Endothelial cell of umbilical vein (primary cell): ENCODE measurements around the gene BMPER. TPM values are rescaled to one million over a fixed set of nuclear protein-coding genes. Genes with fewer than 3 reads are reported as not detected.

Experiments
- BruUV-seq: library from RNA; stranded (reverse); fragments of 400-500 nt; replicated peaks from 2 replicates; lab custom pipeline; 2021; lab: Mats Ljungman, UMichigan
- CTCF ChIA-PET: fragments of 300-600, 350-600 bp; sonication (Branson Sonifier 250); formaldehyde crosslinking; loops from one replicate; lab custom pipeline; 2021; ENCODE audit warnings: antibody characterized with exemption, inconsistent platforms; lab: Charles Lee
- POLR2A ChIA-PET: fragments of 300-600, 350-600 bp; sonication (Branson Sonifier 250); formaldehyde crosslinking; loops from one replicate; lab custom pipeline; 2021; ENCODE audit warnings: antibody characterized with exemption, inconsistent platforms; lab: Charles Lee
- DNase-seq: peaks from one replicate; pipeline ENCODE4 v3.0.0-alpha.2; 2011; ENCODE audit warnings: low read depth, low spot score
- FAIRE-seq: peaks from 2 replicates; lab custom pipeline; 2011; peaks lifted over from hg19 to GRCh38; lab: Jason Lieb, UNC
- H2AFZ ChIP-seq: 2 replicates; pipeline ENCODE4 v1.6.0; 2012; ENCODE audit warnings: low read depth, low read length, control low read depth, inconsistent platforms
- H3K27ac ChIP-seq: 2 replicates; pipeline ENCODE4 v1.5.1; 2011; ENCODE audit warnings: low read depth, mild to moderate bottlenecking, control low read depth, low read length, moderate library complexity; ENCODE audit not compliant: insufficient read depth
- H3K27me3 ChIP-seq, 2 experiments: 2 replicates each; pipeline versions ENCODE4 v1.6.0 to v1.6.1; 2011; ENCODE audit warnings: low read length in 2 of 2, mixed read lengths in 1 of 2; ENCODE audit not compliant: control insufficient read depth in 2 of 2, insufficient read depth in 2 of 2
- H3K36me3 ChIP-seq, 2 experiments: 2 replicates in 1 of 2; 3 replicates in 1 of 2; pipeline ENCODE4 v1.5.1; 2011; ENCODE audit warnings: low read length in 2 of 2, mild to moderate bottlenecking in 1 of 2, moderate library complexity in 1 of 2; ENCODE audit not compliant: control insufficient read depth in 2 of 2, insufficient read depth in 2 of 2; ENCODE audit errors: extremely low read depth in 1 of 2
- H3K4me1 ChIP-seq: 3 replicates; pipeline ENCODE4 v1.5.1; 2011; ENCODE audit warnings: mild to moderate bottlenecking, low read length; ENCODE audit not compliant: control insufficient read depth, insufficient read depth; ENCODE audit errors: extremely low read depth
- H3K4me2 ChIP-seq: 2 replicates; pipeline ENCODE4 v1.6.1; 2011; ENCODE audit warnings: low read length, control low read depth, mixed read lengths; ENCODE audit not compliant: insufficient read depth
- H3K4me3 ChIP-seq, 3 experiments: fragments of 200-600 bp in 1 of 3; sonication (generic), shearing (Covaris generic) in 1 of 3; replicated peaks in 1 of 3; 2 replicates each; pipeline ENCODE4 v1.5.1; 2011 to 2016; ENCODE audit warnings: control low read depth in 3 of 3, low read length in 3 of 3, mild to moderate bottlenecking in 2 of 3, inconsistent platforms in 1 of 3, low read depth in 1 of 3, moderate library complexity in 1 of 3; ENCODE audit not compliant: insufficient read depth in 1 of 3
- H3K79me2 ChIP-seq: 2 replicates; pipeline ENCODE4 v1.6.0; 2012; ENCODE audit warnings: low read length, inconsistent platforms; ENCODE audit not compliant: control insufficient read depth, insufficient read depth
- H3K9ac ChIP-seq: replicated peaks from 2 replicates; pipeline ENCODE3; 2011; ENCODE audit warnings: low read length, control low read depth; ENCODE audit not compliant: insufficient read depth; ENCODE audit errors: extremely low read depth
- H3K9me1 ChIP-seq: replicated peaks from 3 replicates; pipeline ENCODE4 v1.6.0; 2011; ENCODE audit warnings: mild to moderate bottlenecking, low read length; ENCODE audit not compliant: control insufficient read depth, insufficient read depth; ENCODE audit errors: extremely low read depth
- H3K9me3 ChIP-seq: replicated peaks from 2 replicates; pipeline ENCODE4 v1.5.1; 2012; ENCODE audit warnings: low read length, inconsistent platforms; ENCODE audit not compliant: control insufficient read depth, insufficient read depth
- H4K20me1 ChIP-seq: replicated peaks from 2 replicates; pipeline ENCODE3; 2011; ENCODE audit warnings: mild to moderate bottlenecking, low read length; ENCODE audit not compliant: control insufficient read depth, insufficient read depth; ENCODE audit errors: extremely low read depth
- EZH2 ChIP-seq: IDR thresholded peaks from 2 replicates; pipeline ENCODE4 v1.6.1; 2012; ENCODE audit warnings: borderline replicate concordance, low read depth, mild to moderate bottlenecking, moderate library complexity, low read length, inconsistent platforms; ENCODE audit not compliant: severe bottlenecking
- FOS ChIP-seq: IDR thresholded peaks from 2 replicates; pipeline ENCODE4 v1.6.1; 2011; ENCODE audit warnings: mild to moderate bottlenecking, low read length, moderate library complexity, borderline replicate concordance; ENCODE audit not compliant: insufficient read depth
- GATA2 ChIP-seq: IDR thresholded peaks from 2 replicates; pipeline ENCODE4 v1.7.0; 2011; ENCODE audit warnings: low read depth, mild to moderate bottlenecking, moderate library complexity, mixed read lengths, low read length; ENCODE audit not compliant: insufficient read length, insufficient read depth
- JUN ChIP-seq: IDR thresholded peaks from 2 replicates; pipeline ENCODE4 v1.6.1; 2011; ENCODE audit warnings: borderline replicate concordance, low read depth; ENCODE audit not compliant: insufficient read length, insufficient read depth
- MYC ChIP-seq: IDR thresholded peaks from one replicate; pipeline ENCODE4 v1.6.1; 2011; ENCODE audit warnings: mild to moderate bottlenecking, low read depth, low read length
- POLR2A ChIP-seq: IDR thresholded peaks from 2 replicates; pipeline ENCODE4 v1.6.1; 2012; ENCODE audit warnings: low read depth, mild to moderate bottlenecking, control low read depth, low read length
- POLR2AphosphoS5 ChIP-seq: IDR thresholded peaks from 2 replicates; pipeline ENCODE4 v1.6.1; 2012; ENCODE audit warnings: low read depth, mild to moderate bottlenecking, control low read depth, low read length, moderate library complexity; ENCODE audit not compliant: insufficient read depth
- dilution Hi-C: fragments of 300-500 bp; cut with MboI; formaldehyde crosslinking; loops from one replicate; pipeline ENCODE4 v1.15.0; 2019; ENCODE audit warnings: low sequenced_read_pairs; ENCODE audit not compliant: extremely low pct_ligation_motif_present
- intact Hi-C: fragments of 100-400 bp; cut with micrococcal nuclease; formaldehyde crosslinking; loops from one replicate; pipeline ENCODE4 v1.10.0; 2022
- polyA plus RNA-seq, 4 experiments: library from polyadenylated mRNA; depleted of rRNA in 3 of 4; stranded (reverse) in 3 of 4; unstranded in 1 of 4; fragments of >200 nt; gene quantifications; 2 replicates each; pipeline versions ENCODE4 v1.2.1 to v1.2.3, GENCODE V29; 2011 to 2012; ENCODE audit warnings: missing spikeins in 1 of 4
- total RNA-seq: library from RNA; stranded (reverse); gene quantifications from 2 replicates; pipeline ENCODE4 v1.2.3, GENCODE V29; 2021
- TF ChIP-seq, protein P1 (sequence below): IDR thresholded peaks from 2 replicates; pipeline ENCODE4 v1.6.1; 2011; ENCODE audit not compliant: insufficient read depth, insufficient read length
- TF ChIP-seq, protein P2 (sequence below), 2 donors: IDR thresholded peaks; 1 replicate in 1 of 2; 2 replicates in 1 of 2; pipeline ENCODE4 v1.5.1; 2011; ENCODE audit warnings: low read length in 2 of 2, mild to moderate bottlenecking in 2 of 2, moderate library complexity in 2 of 2, control low read depth in 1 of 2, inconsistent platforms in 1 of 2, low read depth in 1 of 2; ENCODE audit not compliant: insufficient read depth in 1 of 2; ENCODE audit errors: extremely low read depth in 1 of 2

Gene BMPER
- total and polyA plus RNA-seq, 2 donors (not counting 3 experiments of a cell fraction or from before 2014, with no cell fraction given): 0.10 to 0.13 TPM

DNA sequence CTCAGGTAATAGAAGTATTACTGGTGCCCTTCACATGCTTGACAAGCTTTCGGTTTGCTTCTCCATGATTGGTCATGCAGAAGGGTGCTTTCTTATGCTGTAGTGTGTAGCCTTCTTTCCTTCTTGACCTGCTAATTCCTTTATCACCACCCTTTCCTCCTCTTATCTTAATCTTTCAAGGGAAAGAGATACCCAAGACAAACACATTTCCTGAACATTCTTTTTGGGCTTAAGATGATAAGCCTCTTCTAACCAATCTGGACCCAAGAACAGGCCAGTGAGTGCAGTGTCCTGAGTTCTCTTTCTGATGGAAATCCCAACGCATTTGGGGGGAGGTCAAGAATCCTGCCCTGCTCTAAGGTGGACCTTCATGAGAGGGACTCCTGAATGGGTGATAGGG lies 33.8 kb downstream of the BMPER start:
- no peaks in the 10 kb centered on the region for H3K27me3 ChIP-seq
- no peaks in the 10 kb centered on the region for H3K79me2 ChIP-seq
- no peak overlapping the region for H2AFZ ChIP-seq
- no peak for FAIRE-seq
- no peaks in the 10 kb centered on the region for H3K9me3 ChIP-seq
- H3K9ac ChIP-seq: no peak overlapping the region
- no peaks in the 10 kb centered on the region for H4K20me1 ChIP-seq
- ChIA-PET CTCF (no interaction called here), POLR2A (no interaction called here)
- H3K4me1 ChIP-seq: no peaks in the 10 kb centered on the region
- no peaks in the 10 kb centered on the region for H3K9me1 ChIP-seq
- DNase-seq: no peak
- H3K4me2 ChIP-seq: no peak overlapping the region
- BruUV-seq: no TSS peak
- intact Hi-C loops (no loop called here), dilution Hi-C loops (no loop called here)
- no peak overlapping the region for H3K4me3 ChIP-seq
- no peaks in the 10 kb centered on the region for H3K36me3 ChIP-seq
- no peak overlapping the region for H3K27ac ChIP-seq
- TF ChIP-seq MYC (no peak), GATA2 (no peak), FOS (no peak)
- TF ChIP-seq, protein P1, sequence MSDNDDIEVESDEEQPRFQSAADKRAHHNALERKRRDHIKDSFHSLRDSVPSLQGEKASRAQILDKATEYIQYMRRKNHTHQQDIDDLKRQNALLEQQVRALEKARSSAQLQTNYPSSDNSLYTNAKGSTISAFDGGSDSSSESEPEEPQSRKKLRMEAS: no peak

DNA sequence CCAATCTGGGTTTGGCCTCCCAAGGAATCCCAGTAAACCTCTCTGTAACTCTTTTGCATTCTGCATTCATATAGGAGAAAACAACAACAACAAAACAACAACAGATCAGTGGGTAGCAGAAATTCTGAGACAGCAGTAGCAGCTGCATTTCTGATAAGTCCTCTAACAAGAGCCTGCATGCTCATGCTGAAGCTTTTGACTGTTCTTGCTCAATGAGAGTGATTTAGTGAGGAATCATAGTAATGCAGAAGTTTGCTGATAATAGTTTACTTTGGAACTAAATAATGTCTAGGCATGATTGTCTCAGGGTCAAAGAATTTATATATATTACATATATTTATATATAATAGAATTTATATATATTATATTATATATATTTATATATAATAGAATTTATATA lies 35.2 kb downstream of the BMPER start:
- Histone ChIP-seq H3K9ac (no peak overlapping the region), H3K27me3 (no peaks in the 10 kb centered on the region), H4K20me1 (no peaks in the 10 kb centered on the region), H3K4me3 (no peak overlapping the region), H3K4me1 (no peaks in the 10 kb centered on the region), H2AFZ (no peak overlapping the region), H3K36me3 (no peaks in the 10 kb centered on the region), H3K27ac (no peak overlapping the region), H3K79me2 (no peaks in the 10 kb centered on the region), H3K9me3 (no peaks in the 10 kb centered on the region), H3K4me2 (no peak overlapping the region), H3K9me1 (no peaks in the 10 kb centered on the region)
- ChIA-PET CTCF (interaction anchor here (1.2 kb wide), 1 partner anchor 9 kb away, joined by 4 read pairs; no protein-coding TSS in a partner anchor), POLR2A (no interaction called here)
- TF ChIP-seq JUN (no peak), GATA2 (no peak), POLR2AphosphoS5 (no peak), MYC (no peak), EZH2 (no peak), POLR2A (no peak), FOS (no peak)
- TF ChIP-seq, protein P2, sequence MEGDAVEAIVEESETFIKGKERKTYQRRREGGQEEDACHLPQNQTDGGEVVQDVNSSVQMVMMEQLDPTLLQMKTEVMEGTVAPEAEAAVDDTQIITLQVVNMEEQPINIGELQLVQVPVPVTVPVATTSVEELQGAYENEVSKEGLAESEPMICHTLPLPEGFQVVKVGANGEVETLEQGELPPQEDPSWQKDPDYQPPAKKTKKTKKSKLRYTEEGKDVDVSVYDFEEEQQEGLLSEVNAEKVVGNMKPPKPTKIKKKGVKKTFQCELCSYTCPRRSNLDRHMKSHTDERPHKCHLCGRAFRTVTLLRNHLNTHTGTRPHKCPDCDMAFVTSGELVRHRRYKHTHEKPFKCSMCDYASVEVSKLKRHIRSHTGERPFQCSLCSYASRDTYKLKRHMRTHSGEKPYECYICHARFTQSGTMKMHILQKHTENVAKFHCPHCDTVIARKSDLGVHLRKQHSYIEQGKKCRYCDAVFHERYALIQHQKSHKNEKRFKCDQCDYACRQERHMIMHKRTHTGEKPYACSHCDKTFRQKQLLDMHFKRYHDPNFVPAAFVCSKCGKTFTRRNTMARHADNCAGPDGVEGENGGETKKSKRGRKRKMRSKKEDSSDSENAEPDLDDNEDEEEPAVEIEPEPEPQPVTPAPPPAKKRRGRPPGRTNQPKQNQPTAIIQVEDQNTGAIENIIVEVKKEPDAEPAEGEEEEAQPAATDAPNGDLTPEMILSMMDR (IDR thresholded peaks at IDR 0.05; ENCODE audit: extremely low read depth in 1 of 2, insufficient read depth in 1 of 2, low read depth in 1 of 2, low read length in 2 of 2): no peak
- TF ChIP-seq, protein P1: no peak
- BruUV-seq: no TSS peak
- dilution Hi-C loops: no loop called here
- DNase-seq (no peak), FAIRE-seq (no peak)
- intact Hi-C loops: no loop called here
